Muscle layer of duodenum (tissue), 2 donors: ENCODE results near the gene KLHL3.

ENCODE experiments used
- H3K27ac ChIP-seq: one replicate; pipeline ENCODE4 v1.7.0; 2013; ENCODE audit warnings: mild to moderate bottlenecking, low read length
- H3K27me3 ChIP-seq: one replicate; pipeline ENCODE4 v1.7.0; 2013; ENCODE audit warnings: low read depth, mild to moderate bottlenecking, control low read depth, low read length
- H3K36me3 ChIP-seq, 2 donors: one replicate each; pipeline ENCODE4 v1.7.0; 2013; ENCODE audit warnings: low read length in 2 of 2, control low read depth in 1 of 2, mild to moderate bottlenecking in 1 of 2; ENCODE audit not compliant: insufficient read depth in 2 of 2, control insufficient read depth in 1 of 2
- H3K4me1 ChIP-seq, 2 donors: one replicate each; pipeline ENCODE4 v1.7.0; 2013; ENCODE audit warnings: low read length in 2 of 2, mild to moderate bottlenecking in 2 of 2, control low read depth in 1 of 2, moderate library complexity in 1 of 2; ENCODE audit not compliant: insufficient read depth in 2 of 2, control insufficient read depth in 1 of 2
- H3K4me3 ChIP-seq, 2 donors: one replicate each; pipeline ENCODE4 v1.7.0; 2013; ENCODE audit warnings: low read length in 2 of 2, low read depth in 1 of 2, mild to moderate bottlenecking in 1 of 2
- H3K9me3 ChIP-seq, 2 donors: one replicate each; pipeline ENCODE4 v1.7.0; 2013; ENCODE audit warnings: low read length in 2 of 2, control low read depth in 1 of 2, mild to moderate bottlenecking in 1 of 2; ENCODE audit not compliant: control insufficient read depth in 1 of 2
- donor health status: healthy.

Gene KLHL3

GRCh38 chr5:137757634-137758033, 21.7 kb upstream of the KLHL3 start:
- no peak overlapping the region for H3K27ac ChIP-seq
- no peaks in the 10 kb centered on the region for H3K4me1 ChIP-seq

GRCh38 chr5:137754961-137755762, 19.3 kb upstream of the KLHL3 start:
- no peaks in the 10 kb centered on the region for H3K9me3 ChIP-seq
- H3K27ac ChIP-seq = peak overlapping the region; percentile 99
- H3K4me1 ChIP-seq = peaks cover 11 to 18% of the 10 kb centered on the region in 2 donors
- peak overlapping the region; percentile 88 to 94 for H3K4me3 ChIP-seq
- no peaks in the 10 kb centered on the region for H3K27me3 ChIP-seq
- H3K36me3 ChIP-seq = peaks cover 4 to 7% of the 10 kb centered on the region in 2 donors

More at GRCh38 chr5:137757634-137758033, 21.7 kb upstream of the KLHL3 start:
- H3K4me3 ChIP-seq = no peak overlapping the region
- no peaks in the 10 kb centered on the region for H3K27me3 ChIP-seq
- no peaks in the 10 kb centered on the region for H3K9me3 ChIP-seq
- H3K36me3 ChIP-seq = peaks cover 0 to 7% of the 10 kb centered on the region in 2 donors

- no peaks in the 10 kb centered on the region for H3K9me3 ChIP-seq
- peaks cover 11 to 24% of the 10 kb centered on the region in 2 donors for H3K4me1 ChIP-seq
- no peaks in the 10 kb centered on the region for H3K27me3 ChIP-seq
These were observed 18.5 kb upstream of the KLHL3 start, which contains the start of gene HNRNPA0 for GRCh38 chr5:137754188-137754960. TSS of gene HNRNPA0 (minus strand) at chr5:137754363. CDS start at chr5:137754066, 297 bp downstream.

GRCh38 chr5:137753691-137754187, 17.9 kb upstream of the KLHL3 start:
- peaks cover 4 to 7% of the 10 kb centered on the region in 2 donors for H3K36me3 ChIP-seq
- H3K4me1 ChIP-seq = peaks cover 11 to 24% of the 10 kb centered on the region in 2 donors
- H3K9me3 ChIP-seq = no peaks in the 10 kb centered on the region
- peak overlapping the region; percentile 88 to 94 for H3K4me3 ChIP-seq
- H3K27ac ChIP-seq = peak overlapping the region; percentile 99
- H3K27me3 ChIP-seq = no peaks in the 10 kb centered on the region

More at GRCh38 chr5:137754188-137754960, 18.5 kb upstream of the KLHL3 start, which contains the start of gene HNRNPA0:
- Histone ChIP-seq H3K4me3 (peak within 1 kb of the TSS; percentile 88 to 94), H3K36me3 (peaks cover 4 to 7% of the 10 kb centered on the region in 2 donors), H3K27ac (peak within 1 kb of the TSS; percentile 99)

GRCh38 chr5:137752905-137753690, 17.2 kb upstream of the KLHL3 start:
- peak overlapping the region; percentile 99 for H3K27ac ChIP-seq
- H3K27me3 ChIP-seq = no peaks in the 10 kb centered on the region
- peaks cover 11 to 24% of the 10 kb centered on the region in 2 donors for H3K4me1 ChIP-seq
- H3K9me3 ChIP-seq = no peaks in the 10 kb centered on the region
- H3K4me3 ChIP-seq = peak overlapping the region; percentile 88 to 94
- peaks cover 4 to 7% of the 10 kb centered on the region in 2 donors for H3K36me3 ChIP-seq

- no peaks in the 10 kb centered on the region for H3K27me3 ChIP-seq
- H3K9me3 ChIP-seq = no peaks in the 10 kb centered on the region
- H3K36me3 ChIP-seq = peaks cover 4 to 7% of the 10 kb centered on the region in 2 donors
- H3K4me1 ChIP-seq = peaks cover 11 to 24% of the 10 kb centered on the region in 2 donors
- peak overlapping the region; percentile 88 to 93 for H3K4me3 ChIP-seq
- peak overlapping the region; percentile 87 for H3K27ac ChIP-seq
These were observed 16.1 kb upstream of the KLHL3 start for GRCh38 chr5:137751869-137752491.

- H3K36me3 ChIP-seq = peaks cover 4 to 7% of the 10 kb centered on the region in 2 donors
- no peak overlapping the region for H3K4me3 ChIP-seq
- no peaks in the 10 kb centered on the region for H3K9me3 ChIP-seq
- H3K27ac ChIP-seq = no peak overlapping the region
- H3K4me1 ChIP-seq = peaks cover 11 to 24% of the 10 kb centered on the region in 2 donors
- no peaks in the 10 kb centered on the region for H3K27me3 ChIP-seq
These were observed 14.5 kb upstream of the KLHL3 start for GRCh38 chr5:137750436-137750835.

GRCh38 chr5:137747848-137748247, 12.0 kb upstream of the KLHL3 start:
- peaks cover 0 to 4% of the 10 kb centered on the region in 2 donors for H3K36me3 ChIP-seq
- H3K9me3 ChIP-seq = no peaks in the 10 kb centered on the region
- no peak overlapping the region for H3K27ac ChIP-seq
- no peaks in the 10 kb centered on the region for H3K27me3 ChIP-seq
- no peak overlapping the region for H3K4me3 ChIP-seq
- peaks cover 11 to 24% of the 10 kb centered on the region in 2 donors for H3K4me1 ChIP-seq

GRCh38 chr5:137743031-137743640, 7.2 kb upstream of the KLHL3 start:
- no peaks in the 10 kb centered on the region for H3K27me3 ChIP-seq
- H3K36me3 ChIP-seq = no peaks in the 10 kb centered on the region
- no peaks in the 10 kb centered on the region for H3K9me3 ChIP-seq
- H3K4me3 ChIP-seq = no peak overlapping the region
- no peak overlapping the region for H3K27ac ChIP-seq
- H3K4me1 ChIP-seq = no peaks in the 10 kb centered on the region

- Histone ChIP-seq H3K27me3 (no peaks in the 10 kb centered on the region), H3K27ac (no peak overlapping the region), H3K4me3 (no peak overlapping the region), H3K36me3 (no peaks in the 10 kb centered on the region), H3K4me1 (peaks cover 0 to 1% of the 10 kb centered on the region in 2 donors), H3K9me3 (no peaks in the 10 kb centered on the region)
These were observed 5.8 kb upstream of the KLHL3 start for GRCh38 chr5:137741718-137742117.
